K562 (cell line): Measurements from ENCODE around the gene SYMPK.

Experiments
- GATAD2B ChIP-seq: fragments of 450-650 bp; IDR thresholded peaks from 2 replicates; pipeline ENCODE4 v1.6.1; 2017; ENCODE audit warnings: mild to moderate bottlenecking, borderline replicate concordance
- SP2 ChIP-seq: IDR thresholded peaks from 2 replicates; pipeline ENCODE4 v1.6.1; 2011; ENCODE audit warnings: mild to moderate bottlenecking, low read depth, low read length, moderate library complexity; ENCODE audit not compliant: poor library complexity, severe bottlenecking; ENCODE audit errors: extremely low read depth
- ZNF143 ChIP-seq: sonication (generic); formaldehyde crosslinking; IDR thresholded peaks from 2 replicates; pipeline ENCODE4 v1.9.0; 2022; ENCODE audit warnings: mild to moderate bottlenecking, missing genetic modification reagents

- TF ChIP-seq GATAD2B (no peak), ZNF143 (no peak), SP2 (no peak)
These were observed 57.2 kb downstream of the SYMPK start for GRCh38 chr19:45805719-45806118.
